Natural killer cell treated with Interleukin-12 subunit alpha and Interleukin-12 subunit beta and Interleukin-15 and Interleukin-18, amount 100 ng/mL, for 72 hours (primary cell): ENCODE results near the gene PHYH. TPM values are rescaled to one million over a fixed set of nuclear protein-coding genes. Genes with fewer than 3 reads are reported as not detected.
A peak's percentile ranks its signal among the peaks of the same experiment; 100 is the strongest.

Experiments used
- ATAC-seq, 2 donors: fragments of 150-1000 bp; cut with Tn5 transposase in 1 of 2; sonication (Bioruptor Pico), chemical (Tn5 transposase) in 1 of 2; 2 replicates each; pipeline ENCODE4 v1.10.0; 2021
- DNase-seq: peaks from one replicate; pipeline ENCODE4 v3.0.0; 2022; ENCODE audit warnings: low spot score
- H3K27ac Mint-ChIP-seq, 2 donors: 1 replicate in 1 of 2; 2 replicates in 1 of 2; pipeline ENCODE4 v1.8.0; 2022; ENCODE audit warnings: mixed read lengths in 2 of 2, mild to moderate bottlenecking in 1 of 2, moderate library complexity in 1 of 2
- H3K27me3 Mint-ChIP-seq, 2 donors: 1 replicate in 1 of 2; 2 replicates in 1 of 2; pipeline ENCODE4 v1.8.0; 2022; ENCODE audit warnings: mixed read lengths in 2 of 2
- H3K36me3 Mint-ChIP-seq: one replicate; pipeline ENCODE4 v1.8.0; 2022; ENCODE audit warnings: mixed read lengths
- H3K4me1 Mint-ChIP-seq, 2 donors: 1 replicate in 1 of 2; 2 replicates in 1 of 2; pipeline ENCODE4 v1.8.0; 2022; ENCODE audit warnings: low read depth in 2 of 2, mixed read lengths in 2 of 2, mild to moderate bottlenecking in 1 of 2
- H3K4me3 Mint-ChIP-seq: one replicate; pipeline ENCODE4 v1.8.0; 2022; ENCODE audit warnings: mixed read lengths
- H3K9me3 Mint-ChIP-seq: 2 replicates; pipeline ENCODE4 v1.8.0; 2022; ENCODE audit warnings: mixed read lengths
- total RNA-seq, 2 donors: library from RNA; stranded (reverse); gene quantifications; one replicate each; pipeline ENCODE4 v1.2.3, GENCODE V29; 2022

The PHYH gene
- total RNA-seq = 1 to 10 TPM; 4.4 to 7.0 TPM

- DNase-seq = peak; percentile 88
- H3K9me3 Mint-ChIP-seq = no peaks in the 10 kb centered on the region
- H3K4me3 Mint-ChIP-seq = peak within 1 kb of the TSS; percentile 85
- peak within 1 kb of the TSS; percentile 58 to 88 for H3K27ac Mint-ChIP-seq
- H3K27me3 Mint-ChIP-seq = no peaks in the 10 kb centered on the region
- no peaks in the 10 kb centered on the region for H3K36me3 Mint-ChIP-seq
- peak; percentile 84 to 90 for ATAC-seq
- H3K4me1 Mint-ChIP-seq = peaks cover 20 to 24% of the 10 kb centered on the region in 2 donors
These were observed at the start of gene PHYH for GRCh38 chr10:13299437-13300287. TSS of gene PHYH (minus strand) at chr10:13300064. CDS start at chr10:13300042, 22 bp downstream.

- H3K36me3 Mint-ChIP-seq = no peaks in the 10 kb centered on the region
- peak; percentile 83 for DNase-seq
- H3K27me3 Mint-ChIP-seq = peaks cover 20 to 23% of the 10 kb centered on the region in 2 donors
- peak within 1 kb of the TSS; percentile 78 to 89 for H3K27ac Mint-ChIP-seq
- H3K4me3 Mint-ChIP-seq = peak within 1 kb of the TSS; percentile 86
- ATAC-seq = peak; percentile 89 to 92
- peaks cover 26 to 36% of the 10 kb centered on the region in 2 donors for H3K4me1 Mint-ChIP-seq
- H3K9me3 Mint-ChIP-seq = no peaks in the 10 kb centered on the region
These were observed 48.6 kb upstream of the PHYH start, which contains the start of gene SEPHS1 for GRCh38 chr10:13348216-13349017. TSS of gene SEPHS1 (minus strand) at chr10:13348293. CDS start at chr10:13344950, 3,343 bp downstream.

DNA sequence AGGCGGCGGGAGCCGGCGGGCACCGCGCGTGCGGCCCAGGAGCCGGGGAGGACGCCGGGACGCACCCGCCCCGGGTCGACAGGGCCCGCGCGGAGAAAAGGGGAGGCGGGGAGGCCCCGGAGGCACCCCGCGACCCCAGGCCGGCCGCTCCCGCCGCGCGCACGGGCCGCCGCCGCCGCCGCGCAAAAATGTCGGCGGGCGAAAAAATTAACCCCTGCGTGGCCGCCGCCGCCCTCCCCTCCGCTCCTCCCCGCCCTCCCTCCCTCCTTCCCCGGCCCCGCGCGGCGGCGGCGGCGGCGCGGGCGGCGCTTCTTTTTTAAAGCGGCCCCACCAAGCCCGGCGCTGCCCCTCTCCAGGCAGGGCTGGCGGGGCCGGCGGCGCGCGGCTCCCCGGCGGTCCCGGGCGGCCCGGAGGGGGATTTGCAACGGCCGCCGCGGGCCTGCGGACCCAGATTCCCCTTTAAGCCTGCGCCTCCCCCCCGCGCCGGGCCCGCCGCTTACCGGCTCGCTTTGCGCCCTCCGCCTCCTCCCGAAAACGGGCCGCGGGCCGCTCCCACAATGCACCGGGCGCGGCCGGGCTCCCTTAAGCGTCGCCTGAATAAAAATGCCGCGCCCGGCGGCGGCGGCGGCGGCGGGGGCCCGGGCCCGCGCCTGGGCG is 47.8 kb upstream of the PHYH start:
- peak overlapping the region in 1 of 2 donors; percentile 78 for H3K27ac Mint-ChIP-seq
- ATAC-seq (peak; percentile 82 to 87), DNase-seq (peak; percentile 81)
- H3K4me3 Mint-ChIP-seq = peak overlapping the region; percentile 86
- H3K36me3 Mint-ChIP-seq = no peaks in the 10 kb centered on the region
- H3K4me1 Mint-ChIP-seq = peaks cover 26 to 36% of the 10 kb centered on the region in 2 donors
- peaks cover 14 to 15% of the 10 kb centered on the region in 2 donors for H3K27me3 Mint-ChIP-seq
- no peaks in the 10 kb centered on the region for H3K9me3 Mint-ChIP-seq

DNA sequence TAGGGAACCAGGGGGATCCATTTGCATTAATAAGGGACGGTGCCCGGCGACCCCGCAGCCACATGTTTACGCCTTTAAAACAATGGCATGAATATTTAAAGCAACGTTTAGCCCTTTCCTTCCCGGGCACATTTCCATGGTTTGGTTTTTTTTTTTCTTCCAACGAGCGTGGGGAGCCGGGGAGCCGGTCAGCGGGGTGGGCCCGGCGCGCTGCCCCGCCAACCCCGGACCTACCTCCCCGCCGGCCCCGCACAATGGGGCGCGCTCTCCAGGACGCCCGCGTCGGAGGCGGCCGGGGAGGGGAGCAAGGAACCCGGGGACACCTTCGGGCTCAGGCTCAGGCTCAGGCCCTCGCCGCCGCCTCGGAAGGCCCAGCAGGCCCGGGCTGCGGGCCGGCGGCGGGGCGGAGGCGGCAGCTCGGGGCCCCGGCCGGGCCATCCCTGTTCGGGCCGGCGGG is 47.2 kb upstream of the PHYH start:
- H3K4me3 Mint-ChIP-seq = peak overlapping the region; percentile 79
- no peaks in the 10 kb centered on the region for H3K9me3 Mint-ChIP-seq
- DNase-seq (no peak), ATAC-seq (peak in 1 of 2 donors; percentile 55)
- H3K27ac Mint-ChIP-seq = peak overlapping the region; percentile 76
- H3K4me1 Mint-ChIP-seq = peaks cover 23 to 33% of the 10 kb centered on the region in 2 donors
- no peaks in the 10 kb centered on the region for H3K36me3 Mint-ChIP-seq
- H3K27me3 Mint-ChIP-seq = peaks cover 9 to 10% of the 10 kb centered on the region in 2 donors

DNA sequence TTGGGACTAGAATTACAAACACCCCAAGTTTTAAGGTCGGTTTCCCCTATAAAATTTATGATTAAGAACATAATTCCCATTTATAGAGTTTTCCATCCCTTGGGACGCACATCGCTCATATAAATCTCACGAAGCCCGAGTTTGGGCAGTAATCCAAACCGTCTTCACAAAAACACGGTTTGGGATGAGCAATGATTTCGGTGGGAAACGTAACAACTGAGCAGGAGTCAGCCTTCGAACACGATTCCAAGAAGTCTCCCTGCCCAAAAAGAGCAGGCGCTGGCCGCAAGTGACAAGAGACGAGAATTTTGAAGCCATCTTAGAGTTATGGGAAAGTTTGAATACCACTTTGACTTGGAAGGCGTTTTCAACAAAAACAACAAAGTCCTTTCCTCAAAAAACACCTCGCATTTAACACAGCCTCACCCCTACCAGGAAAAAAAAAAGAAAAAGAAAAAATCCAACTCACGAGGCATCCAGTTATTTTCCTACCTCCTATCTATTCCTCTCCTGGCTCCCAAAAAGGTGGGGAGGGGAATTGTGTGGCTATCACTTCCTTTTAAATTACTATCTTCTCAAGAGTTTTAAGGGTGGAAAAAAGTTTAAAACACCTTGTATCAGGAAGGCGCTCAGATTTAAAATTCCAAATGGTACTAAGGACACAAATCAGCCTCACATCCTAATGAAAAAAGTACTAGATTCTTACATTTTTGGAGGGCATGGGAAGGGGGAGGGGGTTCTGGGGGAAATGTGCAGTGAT is 46.6 kb upstream of the PHYH start:
- no peaks in the 10 kb centered on the region for H3K36me3 Mint-ChIP-seq
- no peaks in the 10 kb centered on the region for H3K9me3 Mint-ChIP-seq
- peak overlapping the region; percentile 79 for H3K4me3 Mint-ChIP-seq
- H3K4me1 Mint-ChIP-seq = peaks cover 21 to 30% of the 10 kb centered on the region in 2 donors
- peaks cover 5 to 7% of the 10 kb centered on the region in 2 donors for H3K27me3 Mint-ChIP-seq
- peak overlapping the region; percentile 76 for H3K27ac Mint-ChIP-seq
- ATAC-seq (no peak), DNase-seq (no peak)

DNA sequence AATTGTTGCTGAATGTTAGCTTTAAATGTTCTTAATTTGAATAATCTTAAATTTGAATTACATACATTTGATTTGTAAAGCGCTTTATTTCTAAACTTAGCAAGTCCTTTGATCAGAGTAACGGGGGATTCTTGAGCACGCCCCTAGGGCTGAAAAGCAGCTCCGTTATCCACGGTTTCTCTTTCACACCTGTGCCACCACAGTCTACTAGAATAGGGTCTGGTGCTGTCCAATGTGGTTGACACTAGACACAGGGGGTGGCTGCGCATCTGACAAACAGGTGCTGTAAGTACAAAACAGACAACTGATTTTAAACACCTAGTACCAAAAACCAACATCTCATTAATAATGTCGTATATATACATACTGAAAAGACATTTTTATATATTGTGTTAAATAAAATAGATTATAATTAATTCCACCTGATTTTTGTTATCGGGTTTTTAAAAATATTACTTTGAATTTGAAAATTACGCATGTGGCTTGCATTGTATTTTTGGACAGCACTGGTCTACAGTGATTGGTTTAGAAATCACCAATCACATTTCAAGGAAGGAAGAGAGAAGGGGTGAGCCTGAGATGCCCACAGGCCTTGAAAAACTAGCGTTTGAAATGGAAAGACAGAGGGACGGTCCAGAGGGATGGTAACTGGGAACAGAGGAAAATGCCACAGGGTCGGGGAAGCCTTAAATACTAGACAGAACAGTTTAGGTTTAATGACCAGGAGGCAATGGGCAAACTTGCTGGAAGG is 40.9 kb upstream of the PHYH start:
- Mint-ChIP-seq H3K4me3 (peak overlapping the region; percentile 30), H3K27me3 (no peaks in the 10 kb centered on the region), H3K27ac (no peak overlapping the region), H3K4me1 (peaks cover 7 to 18% of the 10 kb centered on the region in 2 donors), H3K9me3 (no peaks in the 10 kb centered on the region), H3K36me3 (no peaks in the 10 kb centered on the region)
- DNase-seq = no peak
- ATAC-seq = peak; percentile 84 to 85

- Mint-ChIP-seq H3K27ac (no peak overlapping the region), H3K4me1 (peaks cover 5 to 18% of the 10 kb centered on the region in 2 donors), H3K36me3 (no peaks in the 10 kb centered on the region), H3K27me3 (no peaks in the 10 kb centered on the region), H3K4me3 (no peak overlapping the region), H3K9me3 (no peaks in the 10 kb centered on the region)
- no peak for DNase-seq
- no peak for ATAC-seq
These were observed 40.2 kb upstream of the PHYH start for GRCh38 chr10:13340068-13340467.

- Mint-ChIP-seq H3K27me3 (no peaks in the 10 kb centered on the region), H3K27ac (no peak overlapping the region), H3K9me3 (no peaks in the 10 kb centered on the region), H3K36me3 (no peaks in the 10 kb centered on the region), H3K4me3 (no peak overlapping the region), H3K4me1 (peaks cover 5 to 13% of the 10 kb centered on the region in 2 donors)
- no peak for DNase-seq
- no peak for ATAC-seq
These were observed 38.7 kb upstream of the PHYH start for GRCh38 chr10:13338390-13339110.

- H3K27me3 Mint-ChIP-seq = no peaks in the 10 kb centered on the region
- ATAC-seq (no peak), DNase-seq (no peak)
- no peak overlapping the region for H3K4me3 Mint-ChIP-seq
- peaks cover 5 to 13% of the 10 kb centered on the region in 2 donors for H3K4me1 Mint-ChIP-seq
- no peaks in the 10 kb centered on the region for H3K36me3 Mint-ChIP-seq
- H3K27ac Mint-ChIP-seq = no peak overlapping the region
- no peaks in the 10 kb centered on the region for H3K9me3 Mint-ChIP-seq
These were observed 37.9 kb upstream of the PHYH start for GRCh38 chr10:13337827-13338196.

- no peaks in the 10 kb centered on the region for H3K9me3 Mint-ChIP-seq
- H3K27ac Mint-ChIP-seq = no peak overlapping the region
- peaks cover 5 to 13% of the 10 kb centered on the region in 2 donors for H3K4me1 Mint-ChIP-seq
- DNase-seq (no peak), ATAC-seq (no peak)
- H3K27me3 Mint-ChIP-seq = no peaks in the 10 kb centered on the region
- H3K4me3 Mint-ChIP-seq = no peak overlapping the region
- no peaks in the 10 kb centered on the region for H3K36me3 Mint-ChIP-seq
These were observed 37.4 kb upstream of the PHYH start for GRCh38 chr10:13337128-13337826.

DNA sequence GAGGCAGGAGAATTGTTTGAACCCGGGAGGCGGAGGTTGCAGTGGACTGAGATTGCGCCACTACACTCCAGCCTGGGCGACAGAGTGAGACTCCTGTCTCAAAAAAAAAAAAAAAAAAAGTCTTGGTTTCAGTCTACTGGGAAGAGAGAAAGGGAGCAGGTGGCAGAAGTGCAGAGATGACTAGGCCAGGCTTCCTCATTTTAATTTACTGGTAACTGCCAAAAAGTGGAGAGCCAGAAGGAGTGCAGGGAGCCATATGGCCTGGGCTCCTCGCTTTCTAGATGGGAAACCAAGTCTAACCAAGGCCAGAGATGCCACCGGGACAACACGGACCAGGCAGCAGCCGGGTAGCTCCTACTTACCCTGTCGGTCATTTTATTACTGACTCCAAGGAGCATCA is 36.0 kb upstream of the PHYH start:
- Mint-ChIP-seq H3K27me3 (no peaks in the 10 kb centered on the region), H3K4me3 (no peak overlapping the region), H3K36me3 (peaks cover 10% of the 10 kb centered on the region), H3K4me1 (peaks cover 2 to 10% of the 10 kb centered on the region in 2 donors), H3K9me3 (no peaks in the 10 kb centered on the region), H3K27ac (no peak overlapping the region)
- no peak for DNase-seq
- no peak for ATAC-seq
